ENCODE measurements around the gene MAP2K4. TPM values are rescaled to one million over a fixed set of nuclear protein-coding genes. Genes with fewer than 3 reads are reported as not detected.

MAP2K4 gene
- total RNA-seq = 15.7 and 16.8 TPM in 2 replicates

GRCh38 chr17:12020642-12021622 lies at the start of gene MAP2K4:
TSS of gene MAP2K4 (plus strand) at chr17:12020877. CDS start at chr17:12020887, 10 bp downstream.

GRCh38 chr17:11997147-11997971 lies 23.3 kb upstream of the MAP2K4 start, which contains the start of gene ZNF18:
TSS of gene ZNF18 (minus strand) at chr17:11997475. CDS start at chr17:11992829, 4,646 bp downstream.

Other genes with a start within 250 kb of the MAP2K4 start
- gene ZNF18, start 23.4 kb upstream of the MAP2K4 start, total RNA-seq = 8.5 and 13.2 TPM in 2 replicates

Data from pericardium fibroblast (primary cell).